NT2/D1 (cell line): ENCODE measurements around the gene AVPR1B.

Experiments used
- SUZ12 ChIP-seq: IDR thresholded peaks from 2 replicates; pipeline ENCODE4 v1.6.1; 2011; ENCODE audit not compliant: insufficient read length, insufficient read depth; ENCODE audit errors: extremely low read depth
- YY1 ChIP-seq: IDR thresholded peaks from 2 replicates; pipeline ENCODE4 v1.6.1; 2011; ENCODE audit not compliant: insufficient read length, insufficient read depth
- ZNF274 ChIP-seq: IDR thresholded peaks from 2 replicates; pipeline ENCODE4 v1.6.1; 2011; ENCODE audit warnings: mild to moderate bottlenecking, low read depth, low read length

- TF ChIP-seq SUZ12 (no peak), ZNF274 (no peak), YY1 (no peak)
These were observed 856 bp downstream of the AVPR1B start for GRCh38 chr1:206116191-206116872.
